K562 (cell line): ENCODE data around the gene HBEGF. TPM values are rescaled to one million over a fixed set of nuclear protein-coding genes. Genes with fewer than 3 reads are reported as not detected.

ENCODE experiments used
- FIP1L1 ChIP-seq: fragments of 200-400 bp; formaldehyde crosslinking; IDR thresholded peaks from 2 replicates; pipeline ENCODE4 v1.6.1; 2018; ENCODE audit warnings: mild to moderate bottlenecking, low read depth, low read length; ENCODE audit not compliant: poor library complexity, severe bottlenecking
- FOSL1 ChIP-seq: fragments of 200-800 bp; sonication (Bioruptor generic); conservative IDR thresholded peaks from 2 replicates; pipeline ENCODE4 v1.6.1; 2016; ENCODE audit warnings: missing genetic modification characterization, missing compliant biosample characterization
- GATA2 ChIP-seq: sonication (generic); formaldehyde crosslinking; IDR thresholded peaks from 2 replicates; pipeline ENCODE4 v1.4.0; 2020; ENCODE audit warnings: mild to moderate bottlenecking, missing genetic modification reagents
- HMGN3 ChIP-seq: IDR thresholded peaks from 2 replicates; pipeline ENCODE4 v1.6.1; 2011; ENCODE audit warnings: borderline replicate concordance, low read depth, mild to moderate bottlenecking, mixed read lengths, low read length; ENCODE audit not compliant: insufficient read length; ENCODE audit errors: extremely low read depth
- IFI16 ChIP-seq: fragments of 250-450 bp; sonication (Bioruptor Pico); IDR thresholded peaks from 2 replicates; pipeline ENCODE4 v2.1.2; 2022; ENCODE audit warnings: mild to moderate bottlenecking, inconsistent platforms
- ILK ChIP-seq: fragments of 450-650 bp; IDR thresholded peaks from 2 replicates; pipeline ENCODE4 v1.6.1; 2016; ENCODE audit warnings: missing genetic modification characterization, low read depth, mild to moderate bottlenecking, missing compliant biosample characterization, moderate library complexity, borderline replicate concordance
- MAZ ChIP-seq, 2 experiments: fragments of 450-650 bp in 1 of 2; sonication (generic) in 1 of 2; formaldehyde crosslinking; IDR thresholded peaks in 1 of 2; conservative IDR thresholded peaks in 1 of 2; 2 replicates each; pipeline versions ENCODE4 v1.4.0 to v1.5.0; 2020; ENCODE audit warnings: mild to moderate bottlenecking in 1 of 2, missing genetic modification reagents in 1 of 2
- MEIS2 ChIP-seq: fragments of 450-650 bp; IDR thresholded peaks from 2 replicates; pipeline ENCODE4 v1.6.1; 2014; ENCODE audit warnings: mild to moderate bottlenecking; ENCODE audit not compliant: partially characterized antibody
- NCOR1 ChIP-seq: fragments of 450-650 bp; IDR thresholded peaks from 2 replicates; pipeline ENCODE4 v1.6.1; 2016; ENCODE audit warnings: mild to moderate bottlenecking, moderate library complexity
- NR2F6 ChIP-seq: fragments of 450-650 bp; formaldehyde crosslinking; IDR thresholded peaks from 2 replicates; pipeline ENCODE4 v1.4.0; 2020; ENCODE audit warnings: mild to moderate bottlenecking
- RBBP5 ChIP-seq: fragments of 200-600 bp; sonication (generic); IDR thresholded peaks from 2 replicates; pipeline ENCODE4 v1.6.1; 2012; ENCODE audit warnings: borderline replicate concordance, mild to moderate bottlenecking, low read length, control low read depth, inconsistent platforms; ENCODE audit not compliant: insufficient read depth, poor library complexity, severe bottlenecking
- SMARCB1 ChIP-seq: IDR thresholded peaks from 2 replicates; pipeline ENCODE4 v1.6.1; 2011; ENCODE audit warnings: improper control_type of control experiment, low read depth; ENCODE audit not compliant: insufficient read length
- SMC3 ChIP-seq: conservative IDR thresholded peaks from 2 replicates; pipeline ENCODE4 v1.6.1; 2011; ENCODE audit warnings: low read depth, low read length, improper control_type of control experiment; ENCODE audit not compliant: insufficient read depth
- TBP ChIP-seq: optimal IDR thresholded peaks from 2 replicates; pipeline ENCODE3; 2011; ENCODE audit warnings: low read depth, low read length, improper control_type of control experiment
- TCF7L2 ChIP-seq: fragments of 150-350 bp; IDR thresholded peaks from 2 replicates; pipeline ENCODE4 v1.6.1; 2016; ENCODE audit warnings: low read depth, mild to moderate bottlenecking, low read length, moderate library complexity
- ZFP36 ChIP-seq: fragments of 150-350 bp; IDR thresholded peaks from 2 replicates; pipeline ENCODE4 v1.6.1; 2018; ENCODE audit warnings: low read length, low read depth; ENCODE audit not compliant: partially characterized antibody
- ZNF133 ChIP-seq: fragments of 250-450 bp; sonication (Bioruptor Pico); IDR thresholded peaks from 2 replicates; pipeline ENCODE4 v1.4.0; 2020; ENCODE audit warnings: mild to moderate bottlenecking
- ZNF174 ChIP-seq: fragments of 250-450 bp; sonication (Bioruptor Pico); IDR thresholded peaks from 2 replicates; pipeline ENCODE4 v1.4.0; 2020; ENCODE audit warnings: mild to moderate bottlenecking
- ZNF197 ChIP-seq: fragments of 200-800 bp; sonication (Bioruptor generic); IDR thresholded peaks from 2 replicates; pipeline ENCODE4 v1.6.1; 2016; ENCODE audit warnings: low read depth, missing genetic modification characterization, missing compliant biosample characterization
- ZNF232 ChIP-seq: sonication (generic); formaldehyde crosslinking; IDR thresholded peaks from 2 replicates; pipeline ENCODE4 v1.8.0; 2022; ENCODE audit warnings: mild to moderate bottlenecking, missing genetic modification reagents
- ZNF280A ChIP-seq: fragments of 450-650 bp; IDR thresholded peaks from 2 replicates; pipeline ENCODE4 v1.6.1; 2018; ENCODE audit warnings: mild to moderate bottlenecking, low read depth; ENCODE audit not compliant: partially characterized antibody
- ZNF408 ChIP-seq: fragments of 250-450 bp; sonication (Bioruptor Pico); IDR thresholded peaks from 2 replicates; pipeline ENCODE4 v1.4.0; 2020; ENCODE audit warnings: low read depth, mild to moderate bottlenecking, moderate library complexity
- ZNF77 ChIP-seq: fragments of 250-450 bp; sonication (Bioruptor Pico); IDR thresholded peaks from 2 replicates; pipeline ENCODE4 v1.5.0; 2020
- polyA plus RNA-seq, 8 experiments: library from polyadenylated mRNA; depleted of rRNA in 4 of 8; stranded (reverse) in 5 of 8; unstranded in 3 of 8; fragments of >200 nt; fragmentation: Nextera tagmentation in 2 of 8; fragmentation: Illumina TruSeq in 1 of 8; extraction: Ambion mirVana in 2 of 8; extraction: Trizol in 1 of 8; gene quantifications; 2 replicates each; pipeline versions ENCODE4 v1.2.1 to v1.2.3, GENCODE V29; 2011 to 2014; ENCODE audit warnings: inconsistent platforms in 1 of 8, missing spikeins in 1 of 8
- total RNA-seq, 7 experiments: library from RNA; depleted of rRNA in 6 of 7; stranded (reverse); fragments of >200 nt in 6 of 7; fragmentation: Illumina TruSeq in 2 of 7; extraction: Trizol in 2 of 7; gene quantifications; 2 replicates each; pipeline versions ENCODE4 v1.2.1 to v1.2.3, GENCODE V29; 2011 to 2021; ENCODE audit warnings: low replicate concordance in 1 of 7
- TF ChIP-seq, protein P1 (sequence below): fragments of 450-650 bp; formaldehyde crosslinking; IDR thresholded peaks from 2 replicates; pipeline ENCODE4 v1.4.0; 2020; ENCODE audit warnings: mild to moderate bottlenecking, mixed read lengths
- TF ChIP-seq, protein P2 (sequence below): fragments of 250-450 bp; sonication (Bioruptor Pico); IDR thresholded peaks from 2 replicates; pipeline ENCODE4 v1.9.0; 2021; ENCODE audit warnings: mild to moderate bottlenecking
- TF ChIP-seq, protein P3 (sequence below): sonication (generic); formaldehyde crosslinking; IDR thresholded peaks from 2 replicates; pipeline ENCODE4 v1.8.0; 2022; ENCODE audit warnings: mild to moderate bottlenecking, missing genetic modification reagents

HBEGF gene
- total and polyA plus RNA-seq, 9 of the 15 experiments (the other 6 are each of a cell fraction or from before 2014, with no cell fraction given): 0.11 to 1.1 (median 0.60) TPM

- TF ChIP-seq ZNF133 (CRISPR knock-in tag): no peak
- TF ChIP-seq HMGN3: no peak
- TF ChIP-seq, protein P1, sequence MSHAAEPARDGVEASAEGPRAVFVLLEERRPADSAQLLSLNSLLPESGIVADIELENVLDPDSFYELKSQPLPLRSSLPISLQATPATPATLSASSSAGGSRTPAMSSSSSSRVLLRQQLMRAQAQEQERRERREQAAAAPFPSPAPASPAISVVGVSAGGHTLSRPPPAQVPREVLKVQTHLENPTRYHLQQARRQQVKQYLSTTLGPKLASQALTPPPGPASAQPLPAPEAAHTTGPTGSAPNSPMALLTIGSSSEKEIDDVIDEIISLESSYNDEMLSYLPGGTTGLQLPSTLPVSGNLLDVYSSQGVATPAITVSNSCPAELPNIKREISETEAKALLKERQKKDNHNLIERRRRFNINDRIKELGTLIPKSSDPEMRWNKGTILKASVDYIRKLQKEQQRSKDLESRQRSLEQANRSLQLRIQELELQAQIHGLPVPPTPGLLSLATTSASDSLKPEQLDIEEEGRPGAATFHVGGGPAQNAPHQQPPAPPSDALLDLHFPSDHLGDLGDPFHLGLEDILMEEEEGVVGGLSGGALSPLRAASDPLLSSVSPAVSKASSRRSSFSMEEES: no peak
- TF ChIP-seq ZNF197 (CRISPR knock-in tag): no peak
- no peak for TF ChIP-seq TBP
- no peak for TF ChIP-seq RBBP5
- TF ChIP-seq, protein P2, sequence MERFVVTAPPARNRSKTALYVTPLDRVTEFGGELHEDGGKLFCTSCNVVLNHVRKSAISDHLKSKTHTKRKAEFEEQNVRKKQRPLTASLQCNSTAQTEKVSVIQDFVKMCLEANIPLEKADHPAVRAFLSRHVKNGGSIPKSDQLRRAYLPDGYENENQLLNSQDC (CRISPR knock-in tag): no peak
- TF ChIP-seq, protein P3, sequence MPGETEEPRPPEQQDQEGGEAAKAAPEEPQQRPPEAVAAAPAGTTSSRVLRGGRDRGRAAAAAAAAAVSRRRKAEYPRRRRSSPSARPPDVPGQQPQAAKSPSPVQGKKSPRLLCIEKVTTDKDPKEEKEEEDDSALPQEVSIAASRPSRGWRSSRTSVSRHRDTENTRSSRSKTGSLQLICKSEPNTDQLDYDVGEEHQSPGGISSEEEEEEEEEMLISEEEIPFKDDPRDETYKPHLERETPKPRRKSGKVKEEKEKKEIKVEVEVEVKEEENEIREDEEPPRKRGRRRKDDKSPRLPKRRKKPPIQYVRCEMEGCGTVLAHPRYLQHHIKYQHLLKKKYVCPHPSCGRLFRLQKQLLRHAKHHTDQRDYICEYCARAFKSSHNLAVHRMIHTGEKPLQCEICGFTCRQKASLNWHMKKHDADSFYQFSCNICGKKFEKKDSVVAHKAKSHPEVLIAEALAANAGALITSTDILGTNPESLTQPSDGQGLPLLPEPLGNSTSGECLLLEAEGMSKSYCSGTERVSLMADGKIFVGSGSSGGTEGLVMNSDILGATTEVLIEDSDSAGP (CRISPR knock-in tag): no peak
- no peak for TF ChIP-seq ZFP36
- no peak for TF ChIP-seq ILK (tag)
- no peak for TF ChIP-seq SMARCB1
- no peak for TF ChIP-seq IFI16 (CRISPR knock-in tag)
- TF ChIP-seq GATA2 (CRISPR knock-in tag): no peak
- no peak for TF ChIP-seq ZNF280A
- no peak for TF ChIP-seq NR2F6 (CRISPR knock-in tag)
- TF ChIP-seq TCF7L2: no peak
- TF ChIP-seq ZNF174: no peak
- no peak for TF ChIP-seq SMC3
- TF ChIP-seq MAZ (CRISPR knock-in tag; conservative IDR thresholded peaks at IDR 0.05 in 1 of 2, IDR thresholded peaks at IDR 0.05 in 1 of 2): no peak
- no peak for TF ChIP-seq ZNF408 (CRISPR knock-in tag)
- TF ChIP-seq ZNF77 (CRISPR knock-in tag): no peak
- TF ChIP-seq FOSL1 (tag): peak; percentile 87
- no peak for TF ChIP-seq NCOR1
- no peak for TF ChIP-seq FIP1L1
- TF ChIP-seq MEIS2: peak; percentile 94
- no peak for TF ChIP-seq ZNF232 (CRISPR knock-in tag)
These were observed 35.6 kb upstream of the HBEGF start (continued) for GRCh38 chr5:140381972-140382371.
